ENCODE data around the gene AK3.

Gene AK3

GRCh38 chr9:4738866-4739586 is 2.0 kb downstream of the AK3 start:
- Histone ChIP-seq H3K79me1 (ENCODE audit: low read length) (peaks cover 5% of the 10 kb centered on the region), H3K4me3 (ENCODE audit: low read length) (no peak overlapping the region), H3K4me2 (ENCODE audit: low read length) (peak overlapping the region; percentile 13), H2BK5ac (ENCODE audit: low read length) (no peak overlapping the region), H3K18ac (ENCODE audit: low read length) (no peak overlapping the region), H2AK5ac (ENCODE audit: low read length) (no peak overlapping the region), H3K79me2 (ENCODE audit: control insufficient read depth, insufficient read depth, low read length) (peaks cover 13% of the 10 kb centered on the region), H4K5ac (ENCODE audit: low read length) (no peak overlapping the region), H2BK120ac (ENCODE audit: low read depth, low read length) (no peak overlapping the region), H3K56ac (ENCODE audit: low read length) (peak overlapping the region; percentile 60), H2BK15ac (replicated peaks; ENCODE audit: low read depth) (no peak overlapping the region), H4K8ac (ENCODE audit: low read depth, low read length) (no peak overlapping the region), H3K4ac (ENCODE audit: low read depth, low read length) (no peak overlapping the region), H3K9ac (ENCODE audit: low read length) (peak overlapping the region; percentile 11), H3K4me1 (ENCODE audit: control insufficient read depth, low read depth, low read length) (no peaks in the 10 kb centered on the region), H3K36me3 (ENCODE audit: control insufficient read depth, insufficient read depth, low read length) (no peaks in the 10 kb centered on the region), H3K27ac (ENCODE audit: low read depth, low read length) (no peak overlapping the region), H3K27me3 (ENCODE audit: insufficient read depth, low read length, poor library complexity) (no peaks in the 10 kb centered on the region), H3K23ac (ENCODE audit: low read length) (no peak overlapping the region)
- WGBS (ENCODE audit: extremely low coverage, insufficient coverage, low lambda C conversion rate) = no CpG with 5 or more reads among the region's 19 CpGs
- no peak for DNase-seq

- DNase-seq = no peak
- no peak overlapping the region for H3K56ac ChIP-seq (ENCODE audit: low read length)
- H3K36me3 ChIP-seq (ENCODE audit: control insufficient read depth, insufficient read depth, low read length) = no peaks in the 10 kb centered on the region
- no peak overlapping the region for H2BK120ac ChIP-seq (ENCODE audit: low read depth, low read length)
- H2BK5ac ChIP-seq (ENCODE audit: low read length) = no peak overlapping the region
- peaks cover 9% of the 10 kb centered on the region for H3K79me2 ChIP-seq (ENCODE audit: control insufficient read depth, insufficient read depth, low read length)
- H3K18ac ChIP-seq (ENCODE audit: low read length) = no peak overlapping the region
- no peak overlapping the region for H2BK15ac ChIP-seq (replicated peaks; ENCODE audit: low read depth)
- no peaks in the 10 kb centered on the region for H3K27me3 ChIP-seq (ENCODE audit: insufficient read depth, low read length, poor library complexity)
- no peak overlapping the region for H4K5ac ChIP-seq (ENCODE audit: low read length)
- no peaks in the 10 kb centered on the region for H3K4me1 ChIP-seq (ENCODE audit: control insufficient read depth, low read depth, low read length)
- H3K4ac ChIP-seq (ENCODE audit: low read depth, low read length) = no peak overlapping the region
- no CpG with 5 or more reads among the region's 2 CpGs for WGBS (ENCODE audit: extremely low coverage, insufficient coverage, low lambda C conversion rate)
- H3K79me1 ChIP-seq (ENCODE audit: low read length) = peaks cover 5% of the 10 kb centered on the region
- H3K23ac ChIP-seq (ENCODE audit: low read length) = no peak overlapping the region
- H3K9ac ChIP-seq (ENCODE audit: low read length) = no peak overlapping the region
- no peak overlapping the region for H3K4me2 ChIP-seq (ENCODE audit: low read length)
- H3K4me3 ChIP-seq (ENCODE audit: low read length) = no peak overlapping the region
- H2AK5ac ChIP-seq (ENCODE audit: low read length) = no peak overlapping the region
- H3K27ac ChIP-seq (ENCODE audit: low read depth, low read length) = no peak overlapping the region
- H4K8ac ChIP-seq (ENCODE audit: low read depth, low read length) = no peak overlapping the region
Observed at GRCh38 chr9:4734150-4734549, 6.9 kb downstream of the AK3 start.

GRCh38 chr9:4732890-4733289 is 8.1 kb downstream of the AK3 start:
- Histone ChIP-seq H3K27ac (ENCODE audit: low read depth, low read length) (no peak overlapping the region), H4K8ac (ENCODE audit: low read depth, low read length) (no peak overlapping the region), H2BK5ac (ENCODE audit: low read length) (no peak overlapping the region), H2BK120ac (ENCODE audit: low read depth, low read length) (no peak overlapping the region), H3K79me1 (ENCODE audit: low read length) (peaks cover 5% of the 10 kb centered on the region), H3K27me3 (ENCODE audit: insufficient read depth, low read length, poor library complexity) (no peaks in the 10 kb centered on the region), H3K56ac (ENCODE audit: low read length) (no peak overlapping the region), H3K79me2 (ENCODE audit: control insufficient read depth, insufficient read depth, low read length) (peaks cover 4% of the 10 kb centered on the region), H3K36me3 (ENCODE audit: control insufficient read depth, insufficient read depth, low read length) (no peaks in the 10 kb centered on the region), H3K23ac (ENCODE audit: low read length) (no peak overlapping the region), H3K18ac (ENCODE audit: low read length) (no peak overlapping the region), H4K5ac (ENCODE audit: low read length) (no peak overlapping the region), H3K4me2 (ENCODE audit: low read length) (no peak overlapping the region), H3K4ac (ENCODE audit: low read depth, low read length) (no peak overlapping the region), H2AK5ac (ENCODE audit: low read length) (no peak overlapping the region), H3K4me3 (ENCODE audit: low read length) (no peak overlapping the region), H3K9ac (ENCODE audit: low read length) (no peak overlapping the region), H3K4me1 (ENCODE audit: control insufficient read depth, low read depth, low read length) (no peaks in the 10 kb centered on the region), H2BK15ac (replicated peaks; ENCODE audit: low read depth) (no peak overlapping the region)
- DNase-seq = no peak
- no CpG with 5 or more reads among the region's 1 CpG for WGBS (ENCODE audit: extremely low coverage, insufficient coverage, low lambda C conversion rate)

- Histone ChIP-seq H3K36me3 (ENCODE audit: control insufficient read depth, insufficient read depth, low read length) (no peaks in the 10 kb centered on the region), H3K18ac (ENCODE audit: low read length) (no peak overlapping the region), H3K4me1 (ENCODE audit: control insufficient read depth, low read depth, low read length) (no peaks in the 10 kb centered on the region), H3K9ac (ENCODE audit: low read length) (no peak overlapping the region), H3K79me1 (ENCODE audit: low read length) (no peaks in the 10 kb centered on the region), H2BK5ac (ENCODE audit: low read length) (no peak overlapping the region), H3K4ac (ENCODE audit: low read depth, low read length) (no peak overlapping the region), H3K27ac (ENCODE audit: low read depth, low read length) (no peak overlapping the region), H2BK15ac (replicated peaks; ENCODE audit: low read depth) (no peak overlapping the region), H4K5ac (ENCODE audit: low read length) (no peak overlapping the region), H3K23ac (ENCODE audit: low read length) (no peak overlapping the region), H2BK120ac (ENCODE audit: low read depth, low read length) (no peak overlapping the region), H4K8ac (ENCODE audit: low read depth, low read length) (no peak overlapping the region), H2AK5ac (ENCODE audit: low read length) (no peak overlapping the region), H3K4me2 (ENCODE audit: low read length) (no peak overlapping the region), H3K79me2 (ENCODE audit: control insufficient read depth, insufficient read depth, low read length) (no peaks in the 10 kb centered on the region), H3K4me3 (ENCODE audit: low read length) (no peak overlapping the region), H3K56ac (ENCODE audit: low read length) (no peak overlapping the region), H3K27me3 (ENCODE audit: insufficient read depth, low read length, poor library complexity) (no peaks in the 10 kb centered on the region)
- WGBS (ENCODE audit: extremely low coverage, insufficient coverage, low lambda C conversion rate) = no CpG with 5 or more reads among the region's 1 CpG
- DNase-seq = no peak
Observed at GRCh38 chr9:4727593-4727992, 13.4 kb downstream of the AK3 start.

- Histone ChIP-seq H4K8ac (ENCODE audit: low read depth, low read length) (no peak overlapping the region), H3K36me3 (ENCODE audit: control insufficient read depth, insufficient read depth, low read length) (no peaks in the 10 kb centered on the region), H2BK15ac (replicated peaks; ENCODE audit: low read depth) (no peak overlapping the region), H3K4ac (ENCODE audit: low read depth, low read length) (no peak overlapping the region), H3K79me2 (ENCODE audit: control insufficient read depth, insufficient read depth, low read length) (no peaks in the 10 kb centered on the region), H3K18ac (ENCODE audit: low read length) (no peak overlapping the region), H2AK5ac (ENCODE audit: low read length) (no peak overlapping the region), H2BK120ac (ENCODE audit: low read depth, low read length) (no peak overlapping the region), H3K27me3 (ENCODE audit: insufficient read depth, low read length, poor library complexity) (no peaks in the 10 kb centered on the region), H3K27ac (ENCODE audit: low read depth, low read length) (no peak overlapping the region), H3K56ac (ENCODE audit: low read length) (no peak overlapping the region), H3K4me2 (ENCODE audit: low read length) (no peak overlapping the region), H2BK5ac (ENCODE audit: low read length) (no peak overlapping the region), H3K4me3 (ENCODE audit: low read length) (no peak overlapping the region), H3K23ac (ENCODE audit: low read length) (no peak overlapping the region), H3K9ac (ENCODE audit: low read length) (no peak overlapping the region), H4K5ac (ENCODE audit: low read length) (no peak overlapping the region), H3K79me1 (ENCODE audit: low read length) (no peaks in the 10 kb centered on the region), H3K4me1 (ENCODE audit: control insufficient read depth, low read depth, low read length) (no peaks in the 10 kb centered on the region)
- WGBS (ENCODE audit: extremely low coverage, insufficient coverage, low lambda C conversion rate) = no CpG with 5 or more reads among the region's 7 CpGs
- no peak for DNase-seq
Observed at GRCh38 chr9:4725706-4726442, 15.1 kb downstream of the AK3 start.

Data from mesendoderm (in vitro differentiated cells).